Stimulated activated CD8-positive, alpha-beta memory T cell treated with anti-CD3 and anti-CD28 coated beads, Interleukin-4, amount 100 ng/mL, for 4 hours (primary cell): Measurements from ENCODE around the gene SMIM7.
"Not testable (repeated sequence)": the region's sequence is repeated elsewhere in the genome, so short reads cannot be mapped to it uniquely, and the experiment has no call there.

ENCODE experiments used
- DNase-seq, 2 donors: peaks; one replicate each; pipeline ENCODE4 v3.0.0-alpha.2; 2020; ENCODE audit warnings: low read depth in 2 of 2, low spot score in 1 of 2

Gene SMIM7

DNA sequence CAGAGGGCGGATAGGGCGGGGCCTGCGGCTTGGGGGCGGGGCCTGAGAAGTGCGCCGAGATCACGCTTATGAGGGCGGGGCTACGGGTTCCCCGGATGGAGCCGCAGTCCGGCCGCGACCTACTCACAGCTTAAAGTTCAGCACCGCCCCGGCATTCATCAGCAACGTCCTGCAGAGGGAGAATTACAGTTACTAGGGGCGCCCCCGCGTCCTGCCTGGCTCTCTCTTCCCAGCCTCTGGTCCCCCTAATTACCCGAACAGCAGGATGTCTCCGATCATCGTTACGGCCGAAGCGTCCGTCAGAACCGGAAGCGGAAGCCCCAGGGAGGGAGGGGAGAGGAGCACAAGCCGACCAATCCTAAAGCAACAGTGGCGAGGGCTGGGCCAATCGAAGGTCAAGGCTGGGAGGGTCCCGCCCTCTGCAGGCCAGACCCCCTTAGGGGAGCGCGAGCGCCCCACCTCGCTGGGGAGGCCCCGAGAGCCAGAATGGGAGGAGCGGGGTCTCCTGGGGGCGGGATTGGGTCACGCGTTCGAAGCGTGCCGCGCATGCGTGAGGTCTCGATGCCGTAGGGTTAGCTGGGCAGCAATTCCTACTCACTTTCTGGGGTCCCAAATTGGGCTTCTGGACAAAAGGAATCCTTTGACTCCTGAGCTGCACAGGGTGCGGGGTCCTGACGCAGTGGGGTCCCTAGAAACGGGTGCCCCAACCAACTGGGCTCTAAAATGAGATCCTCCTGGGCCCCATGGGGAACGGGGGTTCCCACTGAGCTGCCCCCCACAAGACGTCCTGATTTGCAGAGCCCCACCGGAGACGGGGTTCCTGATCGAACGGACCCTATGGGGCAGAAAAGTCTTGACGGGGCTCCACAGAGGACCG, at the start of gene SMIM7:
Gene SMIM7 (minus strand): TSS at position 313 of the 877 bp plus-strand sequence. CDS start 34 bp downstream, at position 279.
- DNase-seq = peak; percentile 94 to 98

DNA sequence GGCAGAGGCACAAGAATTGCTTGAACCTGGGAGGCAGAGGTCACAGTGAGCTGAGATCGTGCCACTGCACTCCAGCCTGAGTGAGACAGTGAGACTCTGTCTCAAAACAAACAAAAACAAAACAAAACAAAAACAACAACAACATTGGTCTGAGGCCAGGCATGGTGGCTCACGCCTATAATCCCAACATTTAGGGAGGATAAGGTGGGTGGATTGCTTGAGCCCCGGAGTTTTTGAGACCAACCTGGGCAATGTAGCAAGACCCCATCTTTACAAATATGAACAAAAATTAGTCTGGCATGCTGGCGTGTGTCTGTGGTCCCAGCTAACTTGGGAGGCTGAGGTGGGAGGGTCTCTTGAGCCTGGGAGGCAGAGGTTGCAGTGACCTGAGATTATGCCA, 43.7 kb upstream of the SMIM7 start:
- no peak for DNase-seq

- no peak for DNase-seq
Observed at GRCh38 chr19:16702123-16702522, 42.2 kb upstream of the SMIM7 start.

DNA sequence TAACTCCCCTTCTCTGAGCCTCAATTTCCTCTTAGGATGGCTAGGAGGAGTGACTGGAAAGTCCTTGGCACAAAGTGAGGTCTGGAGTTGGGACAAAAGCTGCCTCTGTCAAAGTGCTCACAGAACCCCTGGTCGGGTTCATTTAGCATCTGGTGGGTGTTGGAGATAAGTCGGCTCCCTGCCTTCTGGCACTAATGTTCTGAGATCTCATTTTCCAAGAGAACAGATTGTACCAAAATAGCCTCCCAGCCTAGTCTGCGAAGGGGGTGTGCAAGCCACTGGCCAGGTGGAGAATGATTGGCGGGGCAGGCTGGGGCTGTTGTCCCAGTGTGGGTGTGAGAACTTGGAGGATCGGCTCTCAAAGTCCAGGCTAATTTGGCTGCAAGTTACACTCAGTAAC, 39.0 kb upstream of the SMIM7 start:
- DNase-seq = no peak

GRCh38 chr19:16688084-16688483, 28.1 kb upstream of the SMIM7 start:
- no peak for DNase-seq

DNA sequence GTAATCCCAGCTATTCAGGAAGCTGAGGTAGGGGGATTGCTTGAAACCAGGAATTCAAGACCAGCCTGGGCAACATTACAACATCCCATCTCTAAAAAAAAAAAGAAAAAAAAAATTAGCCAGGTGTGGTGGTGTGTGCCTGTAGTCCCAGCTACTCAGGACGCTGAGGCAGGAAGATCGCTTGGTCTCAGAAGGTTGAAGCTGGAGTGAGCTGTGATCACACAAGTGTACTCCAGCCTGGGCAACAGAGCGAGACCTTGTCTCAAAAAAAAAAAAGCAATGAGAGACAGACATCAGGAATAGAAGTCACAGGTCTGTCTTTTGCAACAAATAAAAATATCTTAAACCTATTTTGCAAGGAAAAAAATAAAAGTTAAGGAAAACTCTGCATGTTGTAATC, 24.3 kb upstream of the SMIM7 start:
- no peak for DNase-seq

- DNase-seq = no peak
Observed at GRCh38 chr19:16682539-16682938, 22.6 kb upstream of the SMIM7 start.

GRCh38 chr19:16679811-16680210, 19.9 kb upstream of the SMIM7 start:
- no peak for DNase-seq

GRCh38 chr19:16678498-16678897, 18.6 kb upstream of the SMIM7 start:
- no peak for DNase-seq

- no peak for DNase-seq
Observed at GRCh38 chr19:16677055-16677454, 17.1 kb upstream of the SMIM7 start.

- DNase-seq = no peak
Observed at GRCh38 chr19:16676101-16676798, 16.3 kb upstream of the SMIM7 start.

DNA sequence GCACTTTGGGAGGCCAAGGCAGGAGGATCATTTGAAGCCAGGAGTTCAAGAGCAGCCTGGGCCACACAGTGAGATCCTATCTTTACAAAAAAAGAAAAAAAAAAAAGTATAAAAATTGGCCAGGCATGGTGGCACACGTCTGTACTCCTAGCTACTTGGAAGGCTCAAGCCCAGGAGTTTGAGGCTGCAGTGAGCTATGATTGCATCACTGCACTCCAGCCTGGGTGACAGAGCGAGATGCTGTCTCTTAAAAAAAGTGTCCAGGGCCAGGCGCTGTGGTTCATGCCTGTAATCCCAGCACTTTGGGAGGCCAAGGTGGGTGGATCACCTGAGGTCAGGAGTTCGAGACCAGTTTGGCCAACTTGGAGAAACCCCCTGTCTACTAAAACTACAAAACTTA, 13.9 kb upstream of the SMIM7 start:
- not testable (repeated sequence) for DNase-seq

DNA sequence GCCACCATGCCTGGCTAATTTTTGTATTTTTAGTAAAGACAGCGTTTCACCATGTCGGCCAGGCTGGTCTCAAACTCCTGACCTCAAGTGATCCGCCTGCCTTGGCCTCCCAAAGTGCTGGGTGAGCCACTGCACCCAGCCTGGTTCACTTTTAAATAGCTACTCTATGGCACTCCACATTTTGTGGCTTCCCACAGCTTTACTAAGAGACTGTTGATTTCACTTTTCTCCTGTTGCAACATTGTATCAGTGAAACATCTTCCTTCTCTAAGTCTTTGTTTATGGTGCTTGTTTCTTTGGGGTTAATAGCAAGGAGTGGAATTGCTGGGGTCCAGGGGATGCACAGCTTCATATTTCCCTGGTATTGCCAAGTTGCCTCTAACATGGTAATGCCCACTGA, 13.3 kb upstream of the SMIM7 start:
- DNase-seq = no peak

- DNase-seq = no peak
Observed at GRCh38 chr19:16671652-16672274, 11.8 kb upstream of the SMIM7 start.

DNA sequence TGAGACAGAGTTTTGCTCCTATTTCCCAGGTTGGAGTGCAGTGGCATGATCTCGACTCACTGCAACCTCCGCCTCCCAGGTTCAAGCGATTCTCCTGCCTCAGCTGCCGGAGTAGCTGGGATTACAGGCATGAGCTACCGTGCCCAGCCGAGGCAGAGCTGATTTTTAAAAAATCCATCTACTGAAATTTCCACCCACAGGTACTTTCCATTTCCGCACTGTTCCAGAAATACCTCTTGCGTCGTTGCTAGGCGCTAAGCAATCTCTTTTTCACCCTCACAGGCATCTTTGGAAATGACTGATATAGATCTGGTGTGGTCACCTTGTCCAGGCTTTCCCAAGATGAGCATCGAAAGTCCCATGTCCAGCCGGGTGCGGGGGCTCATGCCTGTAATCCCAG, 10.3 kb upstream of the SMIM7 start:
- no peak for DNase-seq

DNA sequence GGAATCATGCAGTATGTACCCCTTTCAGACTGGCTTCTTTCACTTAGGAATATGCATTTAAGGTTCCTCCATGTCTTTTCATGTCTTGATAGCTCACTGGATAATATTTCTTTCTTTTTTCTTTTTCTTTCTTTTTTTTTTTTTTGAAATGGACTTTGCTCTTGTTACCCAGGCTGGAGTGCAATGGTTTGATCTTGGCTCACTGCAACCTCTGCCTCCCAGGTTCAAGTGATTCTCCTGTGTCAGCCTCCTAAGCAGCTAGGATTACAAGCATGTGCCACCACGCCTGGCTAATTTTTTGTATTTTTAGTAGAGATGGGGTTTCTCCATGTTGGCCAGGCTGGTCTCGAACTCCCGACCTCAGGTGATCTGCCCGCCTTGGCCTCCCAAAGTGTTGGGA, 8.8 kb upstream of the SMIM7 start:
- not testable (repeated sequence) for DNase-seq

DNA sequence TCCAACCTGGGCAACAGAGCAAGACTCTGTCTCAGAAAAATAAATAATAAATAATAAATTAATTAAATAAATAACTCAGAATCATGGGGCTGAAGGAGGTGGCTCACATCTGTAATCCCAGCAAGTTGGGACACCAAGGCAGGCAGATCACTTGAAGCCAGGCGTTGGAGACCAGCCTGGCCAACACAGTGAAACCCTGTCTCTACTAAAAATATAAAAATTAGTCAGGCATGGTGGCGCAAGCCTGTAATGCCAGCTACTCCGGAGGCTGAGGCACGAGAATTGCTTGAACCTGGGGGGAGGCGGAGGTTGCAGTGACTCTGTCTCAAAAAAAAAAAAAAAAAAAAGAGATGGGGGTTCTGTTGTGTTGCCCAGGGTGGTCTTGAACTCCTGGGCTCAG, 8.2 kb upstream of the SMIM7 start:
- DNase-seq = no peak

- DNase-seq = no peak
Observed at GRCh38 chr19:16661480-16662034, 1.6 kb upstream of the SMIM7 start.

GRCh38 chr19:16660763-16661479, 977 bp upstream of the SMIM7 start, which contains the start of gene TMEM38A:
TMEM38A (plus strand) TSS chr19:16661139; CDS start chr19:16661218, 79 bp downstream.
- DNase-seq = peak in 1 of 2 donors; percentile 5

- DNase-seq = no peak
Observed at GRCh38 chr19:16659464-16659831, 496 bp downstream of the SMIM7 start.

DNA sequence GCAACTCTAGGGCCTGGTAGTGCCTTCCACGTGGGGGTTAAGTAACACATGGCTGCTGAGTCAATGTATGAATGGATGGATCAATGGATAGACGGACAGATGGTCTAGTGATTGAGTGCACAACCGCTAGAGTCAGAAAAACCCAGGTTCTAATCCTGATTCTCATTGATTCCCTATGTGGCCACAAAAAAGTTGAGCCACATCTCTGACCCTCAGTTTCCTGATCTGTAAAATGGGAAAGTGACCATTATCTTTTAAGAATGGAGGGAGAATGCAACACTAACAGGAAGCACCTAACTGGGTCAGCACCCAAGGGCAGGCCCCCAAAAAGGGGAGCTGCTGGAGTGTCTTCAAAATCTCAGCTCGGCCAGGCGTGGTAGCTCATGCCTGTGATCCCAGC, 2.6 kb downstream of the SMIM7 start:
- DNase-seq = no peak
